Measurements from ENCODE around the gene GGNBP2.
"Not testable (repeated sequence)": the region's sequence is repeated elsewhere in the genome, so short reads cannot be mapped to it uniquely, and the experiment has no call there.

GGNBP2 gene

GRCh38 chr17:36600936-36601302 lies 56.2 kb downstream of the GGNBP2 start:
- peak; percentile 50 for DNase-seq (ENCODE audit: low read depth)
- peak overlapping the region; percentile 96 for H3K4me3 ChIP-seq (ENCODE audit: low read depth, low read length)
- TF ChIP-seq CTCF (conservative IDR thresholded peaks at IDR 0.05; ENCODE audit: low read depth, low read length), result no peak

GRCh38 chr17:36601303-36602029 lies 56.7 kb downstream of the GGNBP2 start, which contains the start of gene MRM1:
MRM1 (plus strand) TSS chr17:36601583; CDS start chr17:36601811, 228 bp downstream.
- TF ChIP-seq CTCF (conservative IDR thresholded peaks at IDR 0.05; ENCODE audit: low read depth, low read length), result peak; percentile 36
- peak; percentile 90 for DNase-seq (ENCODE audit: low read depth)
- peak within 1 kb of the TSS; percentile 96 for H3K4me3 ChIP-seq (ENCODE audit: low read depth, low read length)

GRCh38 chr17:36602030-36602748 lies 57.5 kb downstream of the GGNBP2 start:
- TF ChIP-seq CTCF (conservative IDR thresholded peaks at IDR 0.05; ENCODE audit: low read depth, low read length), result no peak
- peak overlapping the region; percentile 96 for H3K4me3 ChIP-seq (ENCODE audit: low read depth, low read length)
- DNase-seq (ENCODE audit: low read depth), result peak; percentile 18

- peak overlapping the region; percentile 96 for H3K4me3 ChIP-seq (ENCODE audit: low read depth, low read length)
- DNase-seq (ENCODE audit: low read depth), result peak; percentile 81
- TF ChIP-seq CTCF (conservative IDR thresholded peaks at IDR 0.05; ENCODE audit: low read depth, low read length), result peak; percentile 90
Observed at GRCh38 chr17:36602924-36603384, 58.2 kb downstream of the GGNBP2 start.

GRCh38 chr17:36605028-36605427 lies 60.3 kb downstream of the GGNBP2 start:
- H3K4me3 ChIP-seq (ENCODE audit: low read depth, low read length); DNase-seq (ENCODE audit: low read depth): not testable (repeated sequence)

GRCh38 chr17:36608280-36608679 lies 63.6 kb downstream of the GGNBP2 start:
- H3K4me3 ChIP-seq (ENCODE audit: low read depth, low read length), result no peak overlapping the region

More at GRCh38 chr17:36608280-36608679, 63.6 kb downstream of the GGNBP2 start:
- TF ChIP-seq CTCF (conservative IDR thresholded peaks at IDR 0.05; ENCODE audit: low read depth, low read length), result no peak
- no peak for DNase-seq (ENCODE audit: low read depth)

Measured in choroid plexus epithelial cell (primary cell).